H1 (cell line): ENCODE measurements around the gene SLCO6A1. TPM values are rescaled to one million over a fixed set of nuclear protein-coding genes. Genes with fewer than 3 reads are reported as not detected.

Experiments
- CTCF ChIA-PET: fragments of 300-600 bp; sonication (Branson Sonifier 250); formaldehyde crosslinking; loops from one replicate; lab custom pipeline; 2021; ENCODE audit not compliant: partially characterized antibody; lab: Charles Lee
- POLR2A ChIA-PET: fragments of 300-600 bp; sonication (Branson Sonifier 250); formaldehyde crosslinking; loops from one replicate; lab custom pipeline; 2021; ENCODE audit warnings: inconsistent platforms; ENCODE audit not compliant: partially characterized antibody; lab: Charles Lee
- DNase-seq, 2 experiments: peaks; one replicate each; pipeline versions ENCODE4 v3.0.0 to v3.0.0-alpha.2; 2010 to 2022; ENCODE audit warnings: low spot score in 2 of 2, low read depth in 1 of 2, mixed read lengths in 1 of 2
- FAIRE-seq: peaks from 2 replicates; lab custom pipeline; 2011; peaks lifted over from hg19 to GRCh38; lab: Jason Lieb, UNC
- H2AFZ ChIP-seq: 2 replicates; pipeline ENCODE4 v1.8.1; 2012; ENCODE audit warnings: low read length, inconsistent platforms
- H2AK5ac ChIP-seq: 2 replicates; pipeline ENCODE4 v1.6.1; 2013; ENCODE audit warnings: low read depth, low read length
- H2BK120ac ChIP-seq: replicated peaks from 2 replicates; pipeline ENCODE3; 2013; ENCODE audit warnings: low read depth, low read length, inconsistent platforms
- H2BK12ac ChIP-seq: 2 replicates; pipeline ENCODE4 v1.6.1; 2013; ENCODE audit warnings: low read depth, low read length
- H2BK15ac ChIP-seq: 2 replicates; pipeline ENCODE4 v1.6.1; 2013; ENCODE audit warnings: low read length
- H2BK20ac ChIP-seq: 2 replicates; pipeline ENCODE4 v1.6.1; 2013; ENCODE audit warnings: low read length
- H2BK5ac ChIP-seq: 2 replicates; pipeline ENCODE4 v1.6.1; 2013; ENCODE audit warnings: low read depth, low read length
- H3K14ac ChIP-seq: 2 replicates; pipeline ENCODE4 v1.6.1; 2013; ENCODE audit warnings: inconsistent platforms; ENCODE audit not compliant: insufficient read length
- H3K18ac ChIP-seq: 2 replicates; pipeline ENCODE4 v1.6.1; 2013; ENCODE audit warnings: low read length; ENCODE audit errors: extremely low read depth
- H3K23ac ChIP-seq: 2 replicates; pipeline ENCODE4 v1.6.1; 2013; ENCODE audit warnings: inconsistent platforms; ENCODE audit not compliant: insufficient read length
- H3K23me2 ChIP-seq: 2 replicates; pipeline ENCODE4 v1.6.1; 2013; ENCODE audit warnings: low read depth, low read length
- H3K27ac ChIP-seq: 2 replicates; pipeline ENCODE4 v1.6.1; 2011; ENCODE audit warnings: low read depth, low read length, inconsistent platforms
- H3K27me3 ChIP-seq, 4 experiments: replicated peaks in 1 of 4; 1 replicate in 1 of 4; 2 replicates in 3 of 4; pipeline versions ENCODE4 v1.6.1 to v1.8.1; 2011 to 2013; ENCODE audit warnings: low read length in 3 of 4, mild to moderate bottlenecking in 3 of 4, inconsistent platforms in 2 of 4, mixed read lengths in 2 of 4, moderate library complexity in 1 of 4; ENCODE audit not compliant: control insufficient read depth in 3 of 4, insufficient read depth in 3 of 4; ENCODE audit errors: extremely low read depth in 1 of 4
- H3K36me3 ChIP-seq, 4 experiments: 2 replicates each; pipeline versions ENCODE4 v1.6.1 to v1.8.1; 2011 to 2013; ENCODE audit warnings: mild to moderate bottlenecking in 4 of 4, low read length in 3 of 4, moderate library complexity in 2 of 4, control low read depth in 1 of 4, inconsistent platforms in 1 of 4; ENCODE audit not compliant: insufficient read depth in 4 of 4, control insufficient read depth in 2 of 4
- H3K4ac ChIP-seq: replicated peaks from 2 replicates; pipeline ENCODE3; 2013; ENCODE audit warnings: low read length, low read depth, mixed read lengths, inconsistent platforms; ENCODE audit not compliant: insufficient read length
- H3K4me1 ChIP-seq, 4 experiments: replicated peaks in 1 of 4; 1 replicate in 1 of 4; 2 replicates in 3 of 4; pipeline versions ENCODE4 v1.6.1 to v1.8.1; 2011 to 2013; ENCODE audit warnings: low read length in 3 of 4, inconsistent platforms in 2 of 4, mixed read lengths in 1 of 4; ENCODE audit not compliant: insufficient read depth in 4 of 4, control insufficient read depth in 3 of 4
- H3K4me2 ChIP-seq, 2 experiments: 2 replicates each; pipeline versions ENCODE4 v1.6.1 to v1.8.1; 2011 to 2013; ENCODE audit warnings: low read depth in 2 of 2, low read length in 2 of 2, control low read depth in 1 of 2, inconsistent platforms in 1 of 2, mild to moderate bottlenecking in 1 of 2; ENCODE audit not compliant: insufficient read depth in 1 of 2
- H3K4me3 ChIP-seq, 4 experiments: fragments of 200-600, 300-600 bp in 1 of 4; sonication (generic), shearing (Covaris generic), sonication (Bioruptor Twin) in 1 of 4; 2 replicates each; pipeline versions ENCODE4 v1.5.1 to v1.8.1; 2011 to 2016; ENCODE audit warnings: low read length in 4 of 4, low read depth in 3 of 4, control low read depth in 2 of 4, inconsistent platforms in 2 of 4, mild to moderate bottlenecking in 2 of 4, mixed read lengths in 1 of 4, moderate library complexity in 1 of 4; ENCODE audit not compliant: insufficient read depth in 2 of 4; ENCODE audit errors: extremely low read depth in 1 of 4
- H3K56ac ChIP-seq: replicated peaks from 2 replicates; pipeline ENCODE3; 2013; ENCODE audit warnings: low read depth, mild to moderate bottlenecking, mixed read lengths, low read length, inconsistent platforms; ENCODE audit not compliant: insufficient read length
- H3K79me1 ChIP-seq: 2 replicates; pipeline ENCODE4 v1.6.1; 2013; ENCODE audit warnings: low read depth, low read length, control low read depth
- H3K79me2 ChIP-seq, 2 experiments: 2 replicates each; pipeline versions ENCODE4 v1.6.1 to v1.8.1; 2012 to 2013; ENCODE audit warnings: low read length in 2 of 2, mild to moderate bottlenecking in 2 of 2, inconsistent platforms in 1 of 2; ENCODE audit not compliant: insufficient read depth in 2 of 2, control insufficient read depth in 1 of 2
- H3K9ac ChIP-seq, 4 experiments: replicated peaks in 1 of 4; 1 replicate in 1 of 4; 2 replicates in 3 of 4; pipeline versions ENCODE4 v1.6.1 to v1.8.1; 2011 to 2013; ENCODE audit warnings: low read depth in 3 of 4, low read length in 3 of 4, control low read depth in 2 of 4, mild to moderate bottlenecking in 2 of 4, moderate library complexity in 2 of 4, inconsistent platforms in 1 of 4; ENCODE audit errors: extremely low read depth in 1 of 4
- H3K9me3 ChIP-seq, 2 experiments: 2 replicates each; pipeline versions ENCODE4 v1.6.1 to v1.8.1; 2012 to 2013; ENCODE audit warnings: mild to moderate bottlenecking in 2 of 2, moderate library complexity in 2 of 2, control low read depth in 1 of 2, inconsistent platforms in 1 of 2, low read depth in 1 of 2, low read length in 1 of 2, mixed read lengths in 1 of 2; ENCODE audit not compliant: insufficient read depth in 2 of 2
- H4K20me1 ChIP-seq, 2 experiments: replicated peaks in 1 of 2; 2 replicates each; pipeline versions ENCODE3 to v1.8.1; 2011 to 2013; ENCODE audit warnings: inconsistent platforms in 2 of 2, low read length in 2 of 2, mild to moderate bottlenecking in 1 of 2; ENCODE audit not compliant: insufficient read depth in 2 of 2, control insufficient read depth in 1 of 2
- H4K5ac ChIP-seq: 2 replicates; pipeline ENCODE4 v1.6.1; 2013; ENCODE audit warnings: low read length, low read depth, mixed read lengths, inconsistent platforms; ENCODE audit not compliant: insufficient read length
- H4K8ac ChIP-seq: 2 replicates; pipeline ENCODE4 v1.8.0; 2013; ENCODE audit warnings: mild to moderate bottlenecking, moderate library complexity, low read length, inconsistent platforms; ENCODE audit not compliant: insufficient read depth; ENCODE audit errors: extremely low read depth
- H4K91ac ChIP-seq: replicated peaks from 2 replicates; pipeline ENCODE3; 2013; ENCODE audit warnings: low read length, mixed read lengths, inconsistent platforms; ENCODE audit not compliant: insufficient read length
- BACH1 ChIP-seq: IDR thresholded peaks from 2 replicates; pipeline ENCODE4 v1.6.1; 2012; ENCODE audit warnings: low read length, improper control_type of control experiment
- CEBPB ChIP-seq: IDR thresholded peaks from 2 replicates; pipeline ENCODE4 v1.6.1; 2012; ENCODE audit warnings: low read depth, low read length
- EGR1 ChIP-seq: IDR thresholded peaks from 2 replicates; pipeline ENCODE4 v1.6.1; 2011; ENCODE audit warnings: low read depth, low read length, borderline replicate concordance
- EP300 ChIP-seq, 2 experiments: IDR thresholded peaks; 1 replicate in 1 of 2; 2 replicates in 1 of 2; pipeline ENCODE4 v1.6.1; 2011 to 2012; ENCODE audit warnings: low read depth in 2 of 2, low read length in 2 of 2, mild to moderate bottlenecking in 2 of 2, borderline replicate concordance in 1 of 2, inconsistent platforms in 1 of 2, moderate library complexity in 1 of 2
- GABPA ChIP-seq: IDR thresholded peaks from 2 replicates; pipeline ENCODE4 v1.6.1; 2011; ENCODE audit warnings: mild to moderate bottlenecking, low read length, moderate library complexity, borderline replicate concordance; ENCODE audit not compliant: insufficient read depth
- KDM4A ChIP-seq: IDR thresholded peaks from one replicate; pipeline ENCODE4 v1.7.1; 2012; ENCODE audit warnings: low read depth, mild to moderate bottlenecking, moderate library complexity, low read length, inconsistent platforms; ENCODE audit not compliant: severe bottlenecking
- POLR2AphosphoS5 ChIP-seq: IDR thresholded peaks from 2 replicates; pipeline ENCODE4 v1.6.1; 2011; ENCODE audit warnings: low read depth, low read length
- RBBP5 ChIP-seq: IDR thresholded peaks from 2 replicates; pipeline ENCODE4 v1.7.1; 2012; ENCODE audit warnings: low read depth, mild to moderate bottlenecking, inconsistent platforms, low read length, moderate library complexity, borderline replicate concordance
- SIX5 ChIP-seq: IDR thresholded peaks from 2 replicates; pipeline ENCODE4 v1.6.1; 2011; ENCODE audit warnings: mild to moderate bottlenecking, low read depth, low read length
- SUZ12 ChIP-seq: fragments of 200-600 bp; sonication (generic); IDR thresholded peaks from 2 replicates; pipeline ENCODE4 v1.6.1; 2012; ENCODE audit warnings: mild to moderate bottlenecking, inconsistent platforms, low read length, moderate library complexity, mixed read lengths
- TCF12 ChIP-seq: IDR thresholded peaks from 2 replicates; pipeline ENCODE4 v1.6.1; 2011; ENCODE audit warnings: low read depth, mild to moderate bottlenecking, low read length
- WGBS, 2 experiments: shearing (Covaris generic) in 1 of 2; methylation state at CpG; one replicate each; pipeline versions ENCODE4 v1.1.6 to v1.1.7; 2013 to 2015; ENCODE audit warnings: low lambda C conversion rate in 2 of 2, mixed read lengths in 2 of 2, inconsistent platforms in 1 of 2, low coverage in 1 of 2, missing lambda C conversion rate in 1 of 2; ENCODE audit not compliant: insufficient replicate concordance in 2 of 2, insufficient coverage in 1 of 2, insufficient read length in 1 of 2; ENCODE audit errors: extremely low coverage in 1 of 2, missing lambda C conversion rate in 1 of 2; 5-methylcytosine and 5-hydroxymethylcytosine counted together
- polyA plus RNA-seq, 7 experiments: library from polyadenylated mRNA; depleted of rRNA in 3 of 7; stranded (reverse) in 5 of 7; unstranded in 2 of 7; fragments of >200 nt in 5 of 7; fragments of 200-250 nt in 2 of 7; gene quantifications; 1 replicate in 5 of 7; 2 replicates in 1 of 7; 4 replicates in 1 of 7; pipeline versions ENCODE4 v1.2.1 to v1.2.3, GENCODE V29; 2011 to 2013; ENCODE audit warnings: missing spikeins in 2 of 7, mixed read lengths in 2 of 7
- total RNA-seq: library from RNA; stranded (reverse); fragmentation: NEBNext Ultra II Directional; extraction: Animal tissue kit (Norgen Biotek cat#: 25700); gene quantifications from 2 replicates; pipeline ENCODE4 v1.2.1, GENCODE V29; 2021

SLCO6A1 gene
- total and polyA plus RNA-seq, 2 of the 8 experiments (the other 6 are each of a cell fraction or from before 2014, with no cell fraction given) = 0.06 to 0.56 TPM

- TF ChIP-seq CEBPB = no peak
These were observed 122.9 kb downstream of the SLCO6A1 start (continued) for GRCh38 chr5:102375876-102376275.

GRCh38 chr5:102375272-102375671 lies 123.5 kb downstream of the SLCO6A1 start:
- ChIA-PET POLR2A (no interaction called here), CTCF (no interaction called here)
- no peak overlapping the region for H4K5ac ChIP-seq
- H3K4me2 ChIP-seq = no peak overlapping the region
- H4K20me1 ChIP-seq = no peaks in the 10 kb centered on the region
- 67% methylated on average over 1 of the region's 1 CpG; no CpG with 5 or more reads in 1 of the 2 experiments for WGBS, 2 experiments
- no peak overlapping the region for H2BK15ac ChIP-seq
- no peak overlapping the region for H2BK20ac ChIP-seq
- no peak overlapping the region for H4K91ac ChIP-seq
- H2AFZ ChIP-seq = no peak overlapping the region
- no peak overlapping the region for H3K23ac ChIP-seq
- H2BK120ac ChIP-seq = no peak overlapping the region
- no peaks in the 10 kb centered on the region for H3K79me2 ChIP-seq
- TF ChIP-seq EGR1 (no peak), POLR2AphosphoS5 (no peak), EP300 (IDR thresholded peaks at IDR 0.05; ENCODE audit: borderline replicate concordance in 1 of 2, low read depth in 2 of 2, low read length in 2 of 2) (no peak), TCF12 (no peak), SUZ12 (no peak), GABPA (no peak), KDM4A (no peak), SIX5 (no peak), RBBP5 (no peak), BACH1 (no peak)
- H3K27me3 ChIP-seq = no peaks in the 10 kb centered on the region
- no peak overlapping the region for H3K9ac ChIP-seq
- H2BK12ac ChIP-seq = no peak overlapping the region
- no peak for FAIRE-seq
- no peak overlapping the region for H3K27ac ChIP-seq
- no peaks in the 10 kb centered on the region for H3K36me3 ChIP-seq
- H3K56ac ChIP-seq = no peak overlapping the region
- no peak overlapping the region for H3K4ac ChIP-seq
- H4K8ac ChIP-seq = no peak overlapping the region
- H3K79me1 ChIP-seq = no peaks in the 10 kb centered on the region
- H3K4me1 ChIP-seq = no peaks in the 10 kb centered on the region
- H3K23me2 ChIP-seq = no peaks in the 10 kb centered on the region
- H3K18ac ChIP-seq = no peak overlapping the region
- no peak overlapping the region for H3K14ac ChIP-seq
- no peak overlapping the region for H3K4me3 ChIP-seq
- no peak for DNase-seq
- no peaks in the 10 kb centered on the region for H3K9me3 ChIP-seq
- H2AK5ac ChIP-seq = no peak overlapping the region
- no peak overlapping the region for H2BK5ac ChIP-seq
